Adipocyte (in vitro differentiated cells): ENCODE data around the gene RNU1-3.
"Not testable (repeated sequence)": the region's sequence is repeated elsewhere in the genome, so short reads cannot be mapped to it uniquely, and the experiment has no call there.

Experiments
- DNase-seq: peaks from one replicate; pipeline ENCODE4 v3.0.0-alpha.2; 2015; ENCODE audit warnings: low read depth
- H3K27me3 ChIP-seq: replicated peaks from 2 replicates; pipeline ENCODE4 v1.7.0; 2013; ENCODE audit warnings: mild to moderate bottlenecking, low read length, moderate library complexity; ENCODE audit not compliant: control insufficient read depth, insufficient read depth
- H3K36me3 ChIP-seq: 2 replicates; pipeline ENCODE4 v1.7.0; 2013; ENCODE audit warnings: low read length, mild to moderate bottlenecking, moderate library complexity; ENCODE audit not compliant: control insufficient read depth, insufficient read depth, severe bottlenecking
- H3K4me1 ChIP-seq: 2 replicates; pipeline ENCODE4 v1.7.0; 2013; ENCODE audit warnings: mild to moderate bottlenecking, low read length, moderate library complexity; ENCODE audit not compliant: control insufficient read depth, insufficient read depth
- H3K4me3 ChIP-seq: 2 replicates; pipeline ENCODE4 v1.7.0; 2013; ENCODE audit warnings: mild to moderate bottlenecking, low read length, moderate library complexity
- H3K9ac ChIP-seq: 2 replicates; pipeline ENCODE4 v1.7.0; 2013; ENCODE audit warnings: mild to moderate bottlenecking, low read length, moderate library complexity
- H3K9me3 ChIP-seq: 2 replicates; pipeline ENCODE4 v1.7.0; 2013; ENCODE audit warnings: mild to moderate bottlenecking, low read length, moderate library complexity; ENCODE audit not compliant: control insufficient read depth

Gene RNU1-3

DNA sequence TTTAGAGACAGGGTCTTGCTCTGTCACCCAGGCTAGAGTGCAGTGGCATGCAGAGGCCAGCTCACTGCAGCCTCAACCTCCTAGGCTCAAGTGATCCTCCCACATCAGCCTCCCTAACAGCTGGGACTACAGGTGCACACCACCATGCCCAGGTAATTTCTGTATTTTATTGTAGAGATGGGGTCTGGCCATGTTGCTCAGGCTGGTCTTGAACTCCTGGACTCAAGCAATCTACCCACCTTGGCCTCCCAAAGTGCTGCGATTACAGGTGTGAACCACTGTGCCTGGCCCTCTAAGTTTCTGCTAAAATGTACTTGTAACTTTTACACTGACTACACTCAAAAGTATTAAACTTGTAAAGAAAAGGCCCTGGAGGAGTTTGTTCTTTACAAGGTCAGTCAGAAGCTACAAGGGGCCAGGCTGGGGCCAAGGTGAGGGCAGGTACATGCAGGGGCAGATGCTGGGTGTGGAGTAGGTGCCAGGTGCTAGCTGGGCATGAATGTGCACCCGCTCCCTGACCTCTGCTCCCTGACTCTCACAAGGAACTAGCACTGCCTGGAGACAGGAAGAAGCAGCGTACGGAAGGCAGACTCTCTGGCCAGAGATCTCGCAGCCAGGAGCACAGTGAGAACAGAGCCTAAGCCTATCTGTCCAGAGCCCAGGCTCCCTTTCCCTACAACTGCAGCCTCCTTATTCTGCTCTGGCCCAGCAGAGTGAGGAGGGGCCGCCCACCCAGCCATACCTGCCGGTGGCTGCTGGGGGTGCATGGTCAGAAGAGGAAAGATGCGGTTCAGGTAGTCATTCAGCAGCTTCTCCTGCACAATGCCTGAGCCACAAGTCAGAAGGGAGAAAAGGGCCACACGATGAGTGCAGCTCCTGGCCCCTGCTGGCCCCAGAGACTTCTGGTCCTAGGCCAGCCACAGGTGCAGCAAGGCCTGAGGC, 24.5 kb downstream of the RNU1-3 start:
- Histone ChIP-seq H3K9ac (peak overlapping the region; percentile 6), H3K4me1 (peaks cover 22% of the 10 kb centered on the region)
- H3K27me3 ChIP-seq, H3K4me3 ChIP-seq, DNase-seq, H3K9me3 ChIP-seq, H3K36me3 ChIP-seq: not testable (repeated sequence)

DNA sequence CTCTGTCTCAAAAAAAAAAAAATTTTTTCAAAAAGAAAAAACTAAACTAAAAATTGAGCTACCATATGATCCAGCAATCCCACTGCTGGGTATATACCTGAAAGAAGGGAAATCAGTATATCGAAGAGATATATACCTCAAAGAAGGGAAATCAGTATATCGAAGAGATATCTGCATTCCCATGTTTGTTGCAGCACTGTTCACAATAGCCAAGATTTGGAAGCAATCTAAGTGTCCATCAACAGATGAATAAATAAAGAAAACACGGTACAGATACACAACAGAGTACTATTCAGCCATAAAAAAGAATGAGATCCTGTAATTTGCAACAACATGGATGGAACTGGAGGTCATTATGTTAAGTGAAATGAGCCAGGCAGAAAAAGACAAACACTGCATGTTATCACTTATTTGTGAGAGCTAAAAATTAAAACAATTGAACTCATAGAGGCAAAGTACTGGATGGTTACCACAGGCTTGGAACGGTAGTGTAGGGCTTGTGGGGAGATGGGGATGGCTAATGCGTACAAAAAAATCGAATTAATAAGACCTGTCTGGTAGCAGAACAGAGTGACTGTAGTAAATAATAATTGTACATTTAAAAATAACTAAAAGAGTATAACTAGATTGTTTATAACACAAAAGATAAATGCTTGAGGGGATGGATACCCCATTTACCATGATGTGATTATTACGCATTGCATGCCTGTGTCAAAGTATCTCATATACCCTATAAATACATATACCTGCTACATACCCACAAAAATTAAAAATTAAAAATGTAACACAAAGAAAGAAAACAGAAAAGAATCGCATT, 25.4 kb downstream of the RNU1-3 start:
- H3K9ac ChIP-seq, H3K27me3 ChIP-seq, H3K4me3 ChIP-seq, H3K9me3 ChIP-seq, DNase-seq, H3K36me3 ChIP-seq: not testable (repeated sequence)
- H3K4me1 ChIP-seq, result peaks cover 22% of the 10 kb centered on the region

DNA sequence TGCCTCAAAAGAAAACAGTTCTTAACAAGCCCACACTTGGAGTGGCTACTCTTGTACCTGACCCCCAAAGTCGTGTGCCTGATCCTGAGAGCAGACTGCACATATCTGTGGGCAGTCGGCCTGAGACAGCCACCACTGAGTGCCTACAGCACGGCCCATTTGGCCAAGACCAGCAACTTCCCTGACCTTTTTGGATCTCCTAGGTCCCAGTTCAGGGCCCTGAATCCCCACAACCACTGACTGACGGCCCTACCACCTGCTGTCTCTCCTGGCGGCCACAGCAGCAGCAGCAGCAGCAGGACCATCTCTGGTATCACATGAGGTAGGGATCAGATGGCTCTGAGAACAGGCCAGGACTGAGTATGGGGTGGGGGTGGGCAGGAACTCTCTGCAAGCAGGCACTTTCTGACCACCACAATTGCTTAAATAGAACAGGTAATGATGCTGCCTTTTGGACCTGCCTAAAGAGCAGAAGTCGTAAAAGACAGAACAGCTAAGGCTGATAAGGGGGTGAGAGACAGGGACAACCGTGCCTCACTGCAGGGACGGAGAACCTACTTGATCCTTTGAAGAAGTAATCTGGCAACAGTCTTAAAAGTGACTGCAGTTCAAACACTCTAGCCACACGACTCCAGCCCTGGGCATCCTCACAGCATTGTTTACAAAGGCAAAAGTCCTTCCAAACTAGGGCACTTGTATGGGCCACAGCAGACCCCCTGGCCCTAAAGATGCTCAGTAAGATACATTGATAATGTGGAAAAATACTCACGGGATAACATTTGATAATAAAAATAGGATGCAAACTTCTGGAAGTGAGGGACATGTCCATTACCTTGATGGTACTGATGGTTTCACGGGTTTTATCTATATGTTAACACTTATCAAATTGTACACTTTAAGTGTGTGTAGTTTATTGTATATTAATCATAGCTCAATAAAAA, 27.4 kb downstream of the RNU1-3 start:
- not testable (repeated sequence) for DNase-seq, H3K27me3 ChIP-seq, H3K4me3 ChIP-seq, H3K9me3 ChIP-seq, H3K36me3 ChIP-seq, H3K9ac ChIP-seq
- peaks cover 13% of the 10 kb centered on the region for H3K4me1 ChIP-seq

DNA sequence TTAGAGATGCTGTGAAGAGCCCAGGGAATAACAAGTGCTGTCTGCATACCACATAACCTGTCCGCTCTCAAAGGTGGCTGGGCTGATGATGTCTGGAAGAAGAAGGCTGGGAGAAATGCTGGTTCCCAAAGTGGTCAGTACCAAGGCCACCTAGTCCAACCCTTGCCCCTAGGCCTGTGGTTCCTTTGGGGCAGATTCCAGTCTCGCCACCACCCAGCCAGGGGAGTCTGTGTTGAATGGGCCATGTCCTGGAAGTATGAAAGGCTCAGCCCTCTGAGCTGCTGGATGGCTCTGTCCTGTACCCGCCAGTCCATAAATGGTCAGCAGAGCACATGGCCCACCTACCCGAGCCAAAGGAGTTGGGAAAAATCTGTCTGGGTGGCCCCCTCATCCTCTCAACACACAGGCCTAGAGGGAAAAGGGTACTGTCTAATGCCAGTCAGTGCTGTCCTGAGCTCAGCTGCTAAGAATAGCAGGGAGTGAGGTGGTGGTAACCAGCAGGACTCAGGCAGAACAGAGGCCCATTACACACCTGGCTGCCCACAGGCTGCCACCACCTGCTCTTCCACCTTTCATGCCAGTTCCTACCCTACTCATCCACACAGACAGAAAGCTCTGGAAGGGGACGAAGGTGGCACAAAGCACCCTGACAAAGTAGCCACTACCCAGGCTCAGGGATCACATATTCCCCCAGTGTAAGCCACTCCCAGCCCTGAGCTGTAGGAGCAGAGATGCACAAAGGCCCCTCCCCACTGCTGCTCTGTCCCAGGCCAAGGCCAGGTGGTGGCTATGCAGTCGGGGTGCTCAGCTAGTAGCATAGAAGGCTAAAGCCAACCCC, 28.6 kb downstream of the RNU1-3 start:
- DNase-seq, H3K9me3 ChIP-seq, H3K27me3 ChIP-seq: not testable (repeated sequence)

DNA sequence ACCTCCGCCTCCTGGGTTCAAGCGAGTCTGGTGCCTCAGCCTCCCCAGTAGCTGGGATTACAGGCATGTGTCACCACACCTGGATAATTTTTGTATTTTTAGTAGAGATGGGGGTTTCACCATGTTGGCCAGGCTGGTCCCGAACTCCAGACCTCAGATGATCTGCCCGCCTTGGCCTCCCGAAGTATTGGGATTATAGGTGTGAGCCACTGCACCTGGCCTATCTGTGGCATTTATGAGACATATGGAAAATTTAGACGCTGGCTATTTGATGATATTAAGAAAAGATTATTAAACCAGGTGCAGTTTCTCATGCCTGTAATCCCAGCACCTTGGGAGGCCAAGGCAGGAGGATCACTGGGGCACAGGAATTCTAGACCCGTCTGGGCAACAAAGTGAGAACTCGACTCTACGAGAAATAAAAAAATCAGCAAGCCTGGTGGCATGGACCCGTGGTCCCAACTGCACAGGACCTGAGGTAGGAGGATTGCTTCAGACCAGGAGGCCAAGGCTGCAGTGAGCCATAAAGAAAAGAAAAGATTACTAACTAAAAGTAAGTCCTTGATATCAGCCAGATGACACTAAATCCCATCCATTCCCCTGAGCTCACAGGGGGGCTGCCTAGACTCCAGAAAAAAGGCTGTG, 30.1 kb downstream of the RNU1-3 start:
- peaks cover 24% of the 10 kb centered on the region for H3K36me3 ChIP-seq
- not testable (repeated sequence) for H3K9ac ChIP-seq, H3K9me3 ChIP-seq, H3K27me3 ChIP-seq, H3K4me1 ChIP-seq, DNase-seq, H3K4me3 ChIP-seq

More for the DNA sequence above, 28.6 kb downstream of the RNU1-3 start:
- H3K36me3 ChIP-seq, H3K4me1 ChIP-seq, H3K9ac ChIP-seq, H3K4me3 ChIP-seq: not testable (repeated sequence)

DNA sequence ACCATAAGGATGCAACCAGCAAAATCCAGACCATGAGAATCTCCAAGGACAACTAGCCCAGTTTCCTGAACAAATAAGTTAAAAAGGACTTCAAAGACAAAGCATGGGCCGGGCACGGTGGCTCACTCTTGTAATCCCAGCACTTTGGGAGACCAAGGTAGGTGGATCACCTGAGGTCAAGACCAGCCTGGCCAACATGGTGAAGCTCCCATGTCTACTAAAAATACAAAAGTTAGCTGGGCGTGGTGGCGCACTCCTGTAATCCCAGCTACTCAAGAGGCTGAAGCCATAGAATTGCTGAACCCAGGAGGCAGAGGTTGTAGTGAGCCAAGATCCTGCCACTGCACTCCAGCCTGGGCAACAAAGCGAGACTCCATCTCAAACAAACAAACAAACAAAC, 30.8 kb downstream of the RNU1-3 start:
- H3K4me1 ChIP-seq, H3K27me3 ChIP-seq, H3K9me3 ChIP-seq, H3K9ac ChIP-seq, H3K4me3 ChIP-seq, DNase-seq: not testable (repeated sequence)
- H3K36me3 ChIP-seq, result peaks cover 31% of the 10 kb centered on the region

DNA sequence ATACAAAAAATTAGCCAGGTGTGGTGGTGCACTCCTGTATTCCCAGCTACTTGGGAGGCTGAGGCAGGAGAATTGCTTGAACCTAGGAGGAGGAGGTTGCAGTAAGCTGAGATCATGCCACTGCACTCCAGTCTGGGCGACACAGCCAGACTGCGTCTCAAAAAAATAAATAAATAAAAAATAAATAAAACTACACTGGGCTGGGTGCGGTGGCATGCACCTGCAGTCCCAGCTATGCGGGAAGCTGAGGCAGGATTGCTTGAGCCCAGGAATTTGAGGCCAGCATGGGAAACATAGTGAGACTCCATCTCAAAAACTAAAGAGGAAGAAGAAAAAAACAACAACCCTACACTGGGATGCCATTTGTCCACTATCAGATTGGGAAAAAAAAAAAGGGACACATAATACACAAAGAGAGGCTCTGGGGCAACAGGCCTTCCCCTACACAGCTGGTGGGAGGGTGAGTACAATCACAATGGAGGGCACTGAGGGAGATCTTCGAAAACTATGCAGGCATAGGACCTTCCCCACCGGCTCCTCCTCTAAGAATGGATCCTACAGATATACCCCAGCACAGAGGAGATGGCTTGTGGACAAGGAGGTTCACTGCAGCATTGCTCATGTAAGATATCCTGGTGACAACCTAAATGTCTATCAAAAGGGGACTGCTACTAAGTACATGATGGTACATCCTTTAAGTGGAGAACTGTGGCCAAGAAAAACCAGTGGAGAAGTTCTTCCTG, 33.0 kb downstream of the RNU1-3 start:
- H3K36me3 ChIP-seq, result peaks cover 46% of the 10 kb centered on the region
- H3K9me3 ChIP-seq, H3K4me3 ChIP-seq, H3K4me1 ChIP-seq, H3K9ac ChIP-seq, DNase-seq, H3K27me3 ChIP-seq: not testable (repeated sequence)

DNA sequence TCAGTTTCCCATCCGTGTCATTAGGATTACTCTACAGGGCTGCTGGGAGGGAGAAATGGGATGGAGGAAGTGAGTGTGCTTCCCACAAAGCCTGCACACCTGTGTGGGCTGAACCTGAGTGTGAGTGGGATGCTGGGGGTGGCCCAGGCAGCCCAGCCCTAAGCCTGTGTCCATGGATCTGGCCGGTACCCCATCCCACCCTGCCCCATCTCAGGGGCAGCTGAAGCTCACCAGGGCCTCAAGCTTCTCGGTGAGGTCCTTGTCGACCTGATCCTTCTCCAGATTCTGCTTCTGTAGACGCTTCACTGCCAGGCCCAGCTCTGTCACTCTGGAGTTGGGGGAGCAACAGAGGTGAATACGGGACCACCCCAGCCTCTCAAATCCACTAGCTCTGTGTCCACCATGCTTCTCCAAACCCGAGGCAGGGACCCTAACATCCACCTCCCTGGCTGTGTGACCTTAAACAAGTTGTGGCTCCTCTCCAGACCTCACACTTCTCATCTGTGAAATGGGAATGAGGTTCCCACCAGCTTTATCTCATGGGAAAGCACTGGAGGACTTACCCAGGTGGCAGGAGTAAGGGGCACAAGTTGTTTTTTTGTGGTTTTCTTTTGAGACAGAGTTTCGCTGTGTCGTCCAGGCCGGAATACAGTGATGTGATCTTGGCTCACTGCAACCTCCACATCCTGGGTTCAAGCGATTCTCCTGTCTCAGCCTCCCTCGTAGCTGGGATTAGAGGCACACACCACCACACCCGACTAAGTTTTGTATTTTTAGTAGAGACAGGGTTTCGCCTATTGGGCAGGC, 34.5 kb downstream of the RNU1-3 start:
- H3K4me1 ChIP-seq, H3K9ac ChIP-seq, H3K4me3 ChIP-seq, DNase-seq, H3K27me3 ChIP-seq, H3K9me3 ChIP-seq: not testable (repeated sequence)
- peaks cover 53% of the 10 kb centered on the region for H3K36me3 ChIP-seq
